NAMALWA (cell line): Measurements from ENCODE around the gene TTLL11.

Source experiments
- DNase-seq: peaks from one replicate; pipeline ENCODE4 v3.0.0-alpha.2; 2015; ENCODE audit warnings: low spot score

TTLL11 gene

DNA sequence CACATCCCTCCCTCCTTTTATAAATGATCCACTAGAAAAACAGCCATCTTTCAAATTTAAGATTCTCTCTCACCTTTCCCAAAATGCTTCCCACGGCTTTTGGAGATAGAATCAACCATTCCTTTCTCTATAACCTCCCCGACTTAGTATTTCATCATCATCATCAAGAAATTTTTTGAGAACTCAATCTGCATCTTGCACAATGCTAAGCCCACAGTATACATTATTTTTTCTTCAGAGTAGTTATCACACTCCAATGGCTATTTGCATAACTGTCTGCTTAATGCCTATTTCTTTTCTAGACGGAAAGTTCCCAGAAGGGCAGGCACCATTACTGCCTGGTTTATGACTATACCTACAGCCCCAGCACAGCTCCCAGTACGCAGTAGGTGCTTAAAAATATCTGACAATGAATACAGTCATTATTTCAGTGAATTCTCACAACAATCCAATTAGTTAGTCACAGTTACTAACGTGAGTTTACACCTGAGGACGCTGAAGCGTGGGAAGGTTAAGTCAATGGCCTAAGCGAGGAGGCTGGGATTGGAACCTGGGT is 212.7 kb downstream of the TTLL11 start:
- no peak for DNase-seq

DNA sequence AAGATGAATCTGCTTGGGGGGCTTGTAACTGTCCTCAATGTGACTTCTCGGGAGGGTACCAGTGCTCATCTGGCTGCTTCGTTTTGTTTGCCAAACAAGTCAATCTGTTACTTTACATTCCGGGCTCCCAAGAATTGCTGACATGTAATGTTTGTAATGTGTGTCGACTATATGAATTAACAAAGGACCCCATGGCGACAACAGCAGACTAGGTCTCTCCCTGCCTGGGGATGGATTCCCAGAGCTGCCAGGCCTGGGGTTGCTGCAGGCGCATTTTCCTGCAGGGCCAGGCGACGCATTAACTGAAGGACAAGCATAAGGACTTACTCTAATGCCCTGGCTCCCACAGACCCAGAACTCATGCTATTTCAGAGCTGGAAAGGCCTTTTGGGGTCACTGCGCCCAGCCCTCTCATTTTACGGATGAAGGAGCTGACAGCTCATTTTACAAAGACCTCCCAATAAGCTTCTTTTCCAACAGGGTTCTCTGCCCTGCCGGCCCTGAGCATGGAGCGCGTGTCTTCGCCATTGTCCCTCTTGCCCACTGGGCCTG is 214.8 kb downstream of the TTLL11 start:
- DNase-seq = no peak

DNA sequence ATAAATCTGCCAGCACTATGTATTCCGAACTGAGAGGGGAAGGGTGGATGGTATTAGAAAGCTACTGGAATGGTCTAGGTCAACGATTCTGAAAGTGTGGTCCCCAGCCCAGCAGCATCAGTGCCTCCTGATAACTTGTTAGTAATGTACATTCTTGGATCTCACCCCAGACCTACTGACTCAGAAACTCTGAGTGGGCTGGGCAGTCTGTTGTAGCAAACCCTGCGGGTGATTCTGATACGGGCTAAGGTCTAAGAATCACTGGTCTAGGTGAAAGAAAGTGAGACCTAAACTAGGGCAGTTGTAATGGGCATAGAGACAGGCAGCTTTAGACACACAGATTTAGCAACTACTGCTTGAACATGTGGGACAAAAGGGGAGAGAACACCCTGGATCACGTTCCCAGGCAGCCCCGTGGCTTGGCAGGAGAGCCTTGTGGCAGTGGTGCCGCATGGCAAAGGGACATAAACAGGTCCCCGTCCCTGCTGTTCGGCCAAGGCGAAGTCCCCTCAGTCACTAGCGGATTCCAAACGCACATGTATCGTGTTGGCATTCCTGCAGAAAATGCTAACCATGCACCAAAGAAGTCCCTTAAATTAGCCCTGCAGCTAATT is 216.3 kb downstream of the TTLL11 start:
- no peak for DNase-seq

DNA sequence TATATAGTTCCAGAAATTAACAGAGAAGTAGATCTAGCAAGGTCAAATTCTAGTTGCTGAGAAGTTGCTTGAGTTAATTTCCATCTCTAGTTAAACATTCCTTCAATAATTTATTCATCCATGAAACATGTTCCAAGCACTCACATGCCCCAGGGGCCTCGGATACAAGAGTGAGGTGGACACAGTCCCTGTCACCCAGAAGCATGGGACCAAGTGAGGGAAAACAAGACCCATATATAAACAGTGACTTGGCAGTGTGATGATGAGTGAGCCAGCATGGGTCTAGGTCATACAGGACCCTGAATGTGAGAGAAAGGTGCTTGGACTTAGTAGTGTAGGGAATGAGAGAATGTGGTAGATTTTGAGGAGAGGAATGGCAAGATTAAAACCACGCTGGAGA is 216.9 kb downstream of the TTLL11 start:
- DNase-seq = no peak

DNA sequence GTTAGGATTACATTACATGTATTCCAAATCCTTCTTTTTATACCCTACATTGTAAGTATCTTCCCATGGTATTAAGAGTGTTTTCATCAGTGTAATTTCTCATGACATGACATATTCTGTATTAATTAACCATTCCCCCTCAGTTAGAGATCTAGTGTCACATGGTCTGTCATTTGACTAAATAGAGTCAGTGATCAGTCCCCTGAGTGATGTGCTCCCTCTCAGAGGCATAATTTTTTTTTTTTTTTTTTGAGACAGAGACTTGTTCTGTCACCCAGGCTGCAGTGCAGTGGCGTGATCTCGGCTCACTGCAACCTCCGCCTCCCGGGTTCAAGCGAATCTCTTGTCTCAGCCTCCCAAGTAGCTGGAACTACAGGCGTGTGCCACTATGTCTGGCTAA is 218.6 kb downstream of the TTLL11 start:
- no peak for DNase-seq

DNA sequence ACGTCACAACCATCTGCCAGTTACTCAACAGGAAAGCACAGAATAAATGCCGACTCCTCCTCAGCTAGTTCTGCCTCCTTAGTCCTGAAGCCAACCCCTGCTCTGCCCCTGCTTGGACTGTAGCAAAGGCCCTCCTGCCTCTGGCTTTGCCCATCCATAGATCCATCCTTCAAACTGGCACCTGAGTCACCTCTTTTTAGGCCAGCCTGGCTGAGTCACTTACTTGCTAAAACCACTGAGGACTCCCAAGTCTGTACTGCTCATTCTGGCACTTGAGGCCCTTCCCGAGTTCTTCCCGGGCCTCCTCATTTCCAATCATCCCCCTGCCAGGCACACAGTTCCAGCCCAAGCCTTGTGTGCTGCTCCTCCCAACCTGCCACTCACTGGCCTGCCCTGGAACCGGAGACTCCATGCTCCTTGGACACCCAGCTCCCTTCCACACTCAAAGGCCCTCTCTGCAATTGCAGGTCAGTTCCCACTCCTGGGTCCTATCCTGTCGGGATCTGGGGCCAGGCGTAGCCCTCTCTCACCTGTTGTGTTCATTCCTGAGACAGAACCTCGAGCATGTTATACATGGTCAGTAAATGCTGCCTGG is 221.6 kb downstream of the TTLL11 start:
- DNase-seq = no peak

DNA sequence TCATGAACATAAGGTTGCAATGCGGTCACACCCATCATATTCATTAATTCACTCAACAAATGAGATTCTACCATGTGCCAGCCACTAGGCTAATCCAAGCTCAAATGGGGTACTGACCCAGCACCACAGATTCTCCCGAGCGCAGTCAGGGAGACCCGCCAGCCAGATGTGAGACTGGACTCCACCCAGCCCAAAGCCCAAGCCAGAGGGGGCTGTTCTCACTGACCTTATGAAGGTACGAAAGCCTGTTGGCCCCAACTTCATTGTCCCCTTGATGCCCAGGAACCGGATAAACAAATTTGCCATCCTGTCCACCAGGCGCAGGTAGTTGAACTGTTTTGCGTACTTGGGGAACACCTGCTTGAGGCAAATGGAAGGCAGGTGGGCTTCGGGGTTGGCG is 222.8 kb downstream of the TTLL11 start:
- no peak for DNase-seq

DNA sequence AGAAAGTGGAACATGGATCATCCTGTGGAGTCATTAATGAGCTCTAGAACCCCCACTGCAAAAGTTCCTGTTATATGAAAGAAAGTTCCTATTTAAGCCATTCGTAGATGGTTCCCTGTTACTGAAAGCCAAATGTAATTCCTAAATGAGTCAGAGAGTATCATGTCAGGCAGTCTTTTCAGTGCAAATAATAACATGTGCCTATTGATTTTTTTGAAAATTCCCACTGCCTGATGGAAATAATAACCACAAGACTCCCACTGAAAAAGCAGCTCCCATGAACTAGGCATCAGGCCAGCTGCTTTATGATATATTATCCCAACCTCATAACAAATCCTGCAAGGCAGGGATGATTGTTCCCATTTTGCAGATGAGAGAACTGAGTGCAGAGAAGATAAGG is 224.5 kb downstream of the TTLL11 start:
- no peak for DNase-seq

DNA sequence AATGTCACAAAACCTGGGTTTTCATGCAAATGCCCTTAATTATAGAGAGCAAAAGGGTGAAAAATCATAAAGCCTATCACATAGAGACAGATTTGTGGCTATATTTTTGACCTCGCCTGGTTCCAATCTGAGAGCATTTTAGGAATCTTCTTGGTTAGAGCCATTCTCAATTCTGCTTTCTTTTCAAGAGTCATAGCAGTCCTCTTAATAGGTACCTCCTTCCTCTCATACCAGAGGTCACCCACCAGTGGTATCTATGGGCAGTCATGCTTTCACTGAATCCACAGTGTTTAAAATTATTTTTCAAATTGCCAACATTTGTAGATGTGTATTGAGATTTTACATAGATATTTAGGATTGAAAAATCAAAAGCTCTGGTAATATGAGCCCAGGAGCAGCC is 226.2 kb downstream of the TTLL11 start:
- no peak for DNase-seq

DNA sequence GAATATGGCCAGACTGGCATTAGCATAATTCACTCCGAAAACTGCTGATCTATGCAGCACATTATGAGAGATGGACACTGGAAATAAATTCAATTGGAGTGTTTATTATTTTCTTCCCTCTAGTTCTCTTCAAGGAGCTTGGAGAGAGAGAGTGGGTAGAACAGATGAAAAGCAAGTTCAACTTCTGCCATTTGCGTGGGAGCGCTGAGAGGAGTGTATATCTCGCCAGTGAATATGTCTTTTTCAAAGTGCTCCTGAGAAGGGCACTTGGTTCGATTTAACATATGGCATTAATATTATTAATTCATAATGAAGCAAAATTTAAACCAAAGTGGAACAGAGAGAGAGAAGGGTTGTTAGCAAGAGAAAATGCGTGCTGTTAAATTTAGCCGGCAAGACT is 227.2 kb downstream of the TTLL11 start:
- no peak for DNase-seq

DNA sequence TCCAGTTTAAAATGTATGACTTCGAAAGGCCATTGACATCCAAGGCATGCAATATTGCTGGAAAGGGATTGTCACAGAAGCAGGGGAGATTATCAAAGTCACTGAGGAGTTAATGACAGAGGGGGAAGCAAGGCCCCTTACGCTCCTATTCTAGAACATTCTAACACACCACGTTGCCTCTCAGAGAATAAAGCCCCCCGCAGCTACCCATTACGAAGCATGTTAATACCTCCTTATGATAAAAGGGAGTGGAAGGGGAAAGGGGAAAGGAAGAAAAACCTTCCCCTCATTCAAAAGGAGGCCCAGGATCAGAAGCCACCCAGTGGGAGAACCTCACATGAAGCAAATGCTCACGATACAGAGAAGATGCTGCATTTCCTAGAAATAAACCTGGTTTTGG is 228.0 kb downstream of the TTLL11 start:
- no peak for DNase-seq

DNA sequence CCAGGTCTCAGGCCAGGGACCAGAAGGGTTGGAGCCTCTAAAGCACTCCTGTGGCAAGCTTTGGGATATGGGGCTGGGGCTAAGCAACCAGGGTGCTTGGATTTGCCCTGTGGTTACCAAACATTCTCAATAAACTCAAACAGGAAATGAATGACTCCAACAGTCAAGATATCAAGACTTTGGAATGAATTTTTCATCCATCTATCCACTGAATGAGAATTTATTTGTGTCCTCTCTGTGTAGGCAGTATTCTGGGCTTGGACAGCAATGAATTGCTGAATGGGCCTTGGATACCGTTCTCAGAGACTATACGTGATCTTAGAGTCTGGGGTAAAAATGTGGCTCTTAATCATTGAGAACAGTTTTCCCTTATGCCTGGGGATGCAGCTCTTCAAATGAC is 229.2 kb downstream of the TTLL11 start:
- no peak for DNase-seq

DNA sequence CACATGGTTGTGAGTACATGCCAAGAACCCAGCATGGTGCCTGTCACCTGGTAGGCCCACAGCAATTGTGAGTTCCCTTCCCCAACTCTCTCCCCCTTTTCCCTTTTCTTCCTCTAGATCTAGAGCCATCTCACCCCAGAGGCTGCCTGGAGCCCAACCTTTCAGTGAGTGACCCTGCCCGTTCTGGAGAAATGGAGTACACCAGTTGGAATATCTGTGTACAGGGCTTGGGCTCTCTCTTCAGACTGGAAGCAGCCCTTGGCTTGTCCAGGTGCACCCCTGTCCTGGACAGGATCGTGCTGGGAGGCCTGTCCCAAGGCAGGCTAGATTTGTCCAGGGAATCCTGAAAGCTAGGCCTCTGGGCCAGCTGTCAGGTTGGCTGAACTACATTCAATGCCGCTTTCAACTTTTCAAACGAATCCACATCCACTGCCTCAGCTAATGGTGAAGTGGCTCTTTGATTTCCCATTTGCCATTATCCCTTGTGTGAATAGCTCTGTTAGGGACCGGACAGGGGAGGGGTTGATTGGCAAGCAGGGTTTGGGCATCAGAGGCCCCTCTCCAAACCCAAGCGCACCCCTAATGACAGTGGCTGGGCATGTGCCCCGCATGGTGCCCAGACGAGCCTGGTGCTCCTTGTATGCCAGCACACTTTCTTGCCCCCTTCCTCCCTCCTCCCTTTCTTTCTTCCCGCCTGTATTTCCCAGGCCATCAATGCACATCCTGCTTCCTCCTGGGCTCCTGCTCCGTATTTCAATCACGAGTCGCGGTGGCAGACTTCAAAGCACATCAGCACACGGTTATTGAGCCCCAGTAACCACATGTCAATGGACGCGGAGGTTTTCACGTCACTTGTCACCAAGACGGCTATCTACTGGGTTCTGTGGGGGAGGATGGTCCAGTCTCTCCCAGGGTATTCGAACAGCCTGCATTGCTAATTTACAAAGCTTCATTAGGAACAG is 230.5 kb downstream of the TTLL11 start:
- no peak for DNase-seq

DNA sequence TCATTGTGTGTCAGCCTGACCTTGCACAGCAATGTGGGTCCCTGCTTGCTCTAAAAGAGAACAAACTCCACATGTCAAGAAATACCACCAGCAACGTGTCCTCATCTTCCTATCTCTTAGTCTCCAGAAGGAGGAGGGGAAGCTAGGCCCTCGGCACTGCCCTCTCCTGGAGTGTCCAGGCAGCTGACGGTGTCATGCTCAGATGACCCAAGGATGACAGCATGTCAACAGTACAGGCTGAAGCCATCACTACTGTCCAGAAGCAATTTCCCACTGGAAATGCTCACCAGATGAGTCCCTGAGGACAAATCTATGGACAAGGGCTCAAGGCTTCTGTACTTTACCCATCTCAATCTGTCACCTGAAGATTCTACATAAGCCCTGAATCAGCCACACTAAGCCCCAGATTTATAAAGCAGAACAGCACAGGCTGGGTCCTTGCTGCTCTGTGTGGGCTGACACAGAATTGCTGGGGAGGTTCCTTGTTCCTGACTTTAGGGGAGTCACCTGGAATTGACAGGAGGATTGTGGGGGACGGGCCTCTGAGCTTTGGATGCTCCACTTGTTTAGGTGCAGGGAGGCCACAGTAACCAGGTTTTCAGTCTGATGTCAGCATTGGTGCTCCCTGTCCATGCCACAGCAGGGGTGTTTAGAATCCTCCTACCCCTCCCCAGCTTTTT is 231.5 kb downstream of the TTLL11 start:
- peak; percentile 36 for DNase-seq

DNA sequence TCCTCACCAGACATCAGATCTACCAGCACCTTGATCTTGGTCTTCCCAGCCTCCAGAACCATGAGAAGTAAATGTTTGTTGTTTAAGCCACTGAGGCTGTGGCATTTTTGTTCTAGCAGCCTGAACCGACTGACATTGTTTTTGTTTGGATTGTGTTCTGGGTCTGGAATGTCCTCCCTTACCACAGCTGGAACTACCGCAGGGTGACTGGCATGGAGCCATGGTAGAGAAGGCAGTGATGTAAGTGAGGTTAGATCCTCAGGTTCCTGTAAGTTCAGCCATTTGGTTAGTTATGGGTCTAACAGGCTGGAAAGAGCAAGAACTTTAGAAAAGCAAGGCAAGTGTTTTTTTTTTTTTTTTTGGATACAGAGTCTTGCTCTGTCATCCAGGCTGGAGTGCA is 232.4 kb downstream of the TTLL11 start:
- no peak for DNase-seq

DNA sequence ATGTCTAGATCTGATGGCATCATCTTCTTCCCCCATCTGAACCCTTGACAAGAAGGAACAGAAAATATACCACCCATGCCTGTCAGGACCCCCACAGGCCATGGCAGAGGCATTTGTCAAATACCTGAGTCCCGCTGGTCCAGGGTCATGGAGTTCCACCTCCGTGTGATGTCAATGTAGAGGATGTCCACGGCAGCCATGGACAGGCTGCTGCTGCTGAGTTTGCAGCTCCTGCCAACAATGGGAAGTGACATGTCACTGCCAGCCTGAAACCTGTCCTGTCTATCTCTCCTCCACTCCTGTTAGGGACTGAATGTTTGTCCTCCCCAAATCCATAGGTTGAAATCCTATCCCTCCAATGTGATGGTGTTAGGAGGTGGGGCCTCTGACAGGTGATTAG is 232.9 kb downstream of the TTLL11 start:
- no peak for DNase-seq

DNA sequence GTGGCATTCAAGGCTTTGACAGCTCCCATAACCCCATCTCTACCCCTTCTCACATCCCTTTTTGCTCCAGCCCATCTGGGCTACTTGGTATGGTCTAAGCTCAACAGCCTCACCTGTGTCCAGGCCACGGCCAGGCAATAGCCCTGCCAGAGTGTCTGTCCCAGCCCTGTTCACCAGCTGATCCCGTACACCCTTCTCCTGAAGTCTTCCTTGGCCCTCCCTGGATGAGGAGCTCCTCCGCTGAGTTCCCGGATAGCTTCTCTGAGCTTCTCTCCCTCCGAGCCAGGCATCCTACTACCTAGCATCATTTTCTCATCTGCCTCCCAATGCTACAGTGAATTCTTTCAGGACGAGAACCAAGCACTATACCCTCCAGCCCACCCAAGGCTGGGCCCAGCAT is 233.5 kb downstream of the TTLL11 start:
- no peak for DNase-seq

DNA sequence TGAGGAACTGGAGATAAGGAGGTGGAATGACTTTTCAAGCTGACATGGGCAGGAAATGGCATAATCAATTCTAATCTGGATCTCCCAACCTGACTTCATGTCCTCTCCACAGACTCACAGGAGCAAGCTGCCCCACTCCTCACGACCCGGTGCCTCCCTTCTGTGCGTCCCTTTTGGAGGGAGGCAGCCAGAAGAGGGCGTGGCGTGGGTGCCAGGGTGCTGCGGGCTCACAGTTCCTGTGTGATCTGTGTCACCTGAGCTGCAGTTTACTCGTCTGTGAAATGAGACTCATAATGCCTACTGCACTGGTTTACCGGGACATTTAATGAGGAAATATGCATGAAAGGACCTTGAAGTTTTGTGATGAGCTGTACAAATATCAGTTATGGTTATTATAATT is 234.3 kb downstream of the TTLL11 start:
- peak; percentile 33 for DNase-seq

DNA sequence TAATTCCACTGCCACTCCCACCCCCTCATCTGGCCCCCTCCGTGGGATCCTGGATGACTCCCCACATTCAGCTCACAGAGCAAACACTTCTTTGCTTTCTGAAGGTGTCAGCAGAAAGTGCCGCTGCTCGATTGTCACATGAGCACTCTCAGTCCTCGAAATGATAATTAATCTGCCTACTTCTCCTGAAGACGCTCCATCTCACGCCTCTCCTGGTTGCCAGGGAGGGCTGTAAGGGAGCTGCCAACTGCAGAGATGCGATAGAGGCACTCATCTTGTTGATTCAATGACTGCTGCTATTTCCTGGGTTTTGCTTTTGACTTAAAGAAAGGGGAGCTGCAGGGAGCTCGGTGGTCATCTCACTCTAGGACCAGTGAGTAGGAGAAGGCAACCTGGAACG is 235.2 kb downstream of the TTLL11 start:
- no peak for DNase-seq

DNA sequence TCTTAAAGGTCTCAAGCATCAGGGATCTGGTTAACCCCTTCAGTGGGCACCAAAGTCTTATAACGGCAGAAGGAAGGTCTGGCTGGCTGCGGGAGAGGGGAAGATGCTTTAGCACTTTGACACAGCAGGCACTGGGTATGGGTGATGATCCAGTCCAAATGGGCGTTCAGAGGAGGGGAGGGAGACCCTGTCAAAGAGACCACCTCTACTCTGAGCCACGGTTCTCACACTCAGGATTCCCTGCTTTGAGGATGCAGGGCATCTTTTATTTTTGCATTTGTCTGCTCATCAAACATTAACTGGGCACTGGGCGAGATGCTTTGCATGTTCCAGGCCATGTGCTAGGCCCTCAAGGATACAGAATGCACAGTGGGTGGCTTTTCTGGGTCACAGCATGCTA is 237.6 kb downstream of the TTLL11 start:
- DNase-seq = no peak

DNA sequence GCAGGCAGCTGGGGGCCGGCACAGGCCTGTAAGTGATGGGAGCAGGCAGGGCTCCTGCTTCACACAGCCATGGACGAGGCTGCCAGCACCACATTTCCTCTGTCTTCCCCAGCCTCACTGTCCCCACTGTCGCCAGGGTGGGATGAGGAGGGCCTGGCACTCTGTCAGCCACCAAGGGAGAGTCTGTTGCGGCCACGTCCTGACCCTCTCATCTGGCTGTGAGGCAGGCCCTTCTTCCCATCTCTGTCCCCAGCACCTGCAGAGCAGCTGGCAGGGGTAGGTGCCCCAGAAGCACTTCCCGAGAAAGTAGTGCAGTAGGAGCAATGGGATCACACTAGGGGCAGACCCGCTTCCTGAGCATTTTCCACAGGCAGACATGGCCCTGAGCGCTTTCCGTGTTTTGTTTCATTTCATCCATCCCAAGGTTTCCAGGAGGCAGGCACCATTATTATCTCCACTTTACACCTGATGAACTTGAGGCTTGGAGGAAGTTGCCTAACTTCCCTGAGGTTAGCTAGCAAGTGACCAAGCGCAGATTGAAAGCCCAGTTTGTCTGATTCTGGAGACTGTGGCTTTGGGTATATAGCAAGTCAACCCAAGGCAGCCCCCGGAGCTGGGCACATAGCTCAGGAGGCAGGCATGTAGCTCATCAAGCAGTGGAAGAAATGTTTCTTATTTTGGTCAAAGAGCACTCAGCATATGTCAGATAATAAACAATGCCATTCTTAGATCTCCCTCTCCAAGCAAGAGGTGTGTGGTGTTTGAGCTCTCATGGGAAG is 239.3 kb downstream of the TTLL11 start:
- no peak for DNase-seq
